HG02885 (cell line): Measurements from ENCODE around the gene C5orf52.
"Not testable (repeated sequence)": the region's sequence is repeated elsewhere in the genome, so short reads cannot be mapped to it uniquely, and the experiment has no call there.

Source experiments
- ATAC-seq: cut with Tn5 transposase; IDR thresholded peaks from one replicate; pipeline ENCODE4 v1.9.1; 2021; ENCODE audit warnings: mild to moderate bottlenecking; ENCODE audit not compliant: unreplicated experiment, poor library complexity

The C5orf52 gene

DNA sequence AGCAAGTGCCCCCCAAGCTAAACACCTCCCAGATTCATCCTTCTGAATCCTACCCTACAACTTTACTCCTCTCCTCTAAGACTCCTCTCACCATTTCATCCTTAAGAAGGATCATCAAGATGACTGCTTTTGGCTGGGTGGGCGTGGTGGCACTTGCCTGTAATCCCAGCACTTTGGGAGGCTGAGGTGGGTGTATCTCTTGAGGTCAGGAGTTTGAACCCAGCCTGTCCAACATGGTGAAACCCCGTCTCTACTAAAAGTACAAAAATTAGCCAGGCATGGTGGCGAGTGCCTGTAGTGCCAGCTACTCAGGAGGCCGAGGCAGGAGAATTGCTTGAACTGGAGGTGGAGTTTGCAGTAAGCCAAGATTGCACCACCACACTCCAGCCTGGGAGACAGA lies 3.0 kb downstream of the C5orf52 start:
- ATAC-seq: not testable (repeated sequence)

GRCh38 chr5:157677931-157678330 lies 6.6 kb downstream of the C5orf52 start:
- no peak for ATAC-seq

- ATAC-seq: no peak
Measured at GRCh38 chr5:157679801-157680200, 8.5 kb downstream of the C5orf52 start.

DNA sequence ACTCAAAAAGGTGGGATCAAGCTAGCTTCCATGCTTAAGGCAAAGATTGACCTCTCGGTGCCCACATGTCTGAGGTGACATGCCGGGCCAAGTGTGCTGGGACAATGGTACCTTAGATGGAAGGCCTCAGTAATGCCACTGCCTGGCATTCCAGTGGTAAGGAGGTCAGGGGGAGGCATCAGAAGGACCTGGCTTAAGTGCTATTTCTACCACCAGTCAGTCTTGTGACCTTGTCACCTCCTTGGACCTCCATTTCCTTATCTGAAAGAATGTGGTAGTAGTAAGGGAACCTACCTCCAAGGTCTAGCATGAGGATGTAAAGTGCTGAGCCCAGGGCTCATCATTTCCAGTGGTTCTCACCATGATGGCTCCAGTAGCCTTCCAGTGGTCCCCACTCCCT lies 8.9 kb downstream of the C5orf52 start:
- no peak for ATAC-seq

DNA sequence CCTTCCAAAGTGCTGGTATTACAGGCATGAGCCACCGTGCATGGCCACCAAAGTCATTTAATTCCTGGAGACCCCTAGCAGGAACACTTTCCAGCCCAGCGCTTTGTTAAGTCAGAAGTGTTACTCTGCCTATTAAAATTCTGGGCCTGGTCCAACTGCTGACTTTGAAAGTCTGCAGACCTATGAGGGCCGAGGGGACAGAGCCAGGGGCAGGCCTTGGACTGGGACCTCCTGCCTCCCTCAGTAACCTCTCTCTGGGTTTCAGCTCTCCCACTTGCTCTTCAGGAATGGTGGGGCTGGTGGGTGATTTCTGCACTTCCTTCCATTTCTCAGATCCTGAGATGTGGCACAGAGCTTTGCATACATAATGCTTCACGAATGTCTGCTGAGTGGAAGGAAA lies 9.7 kb downstream of the C5orf52 start:
- ATAC-seq: no peak

DNA sequence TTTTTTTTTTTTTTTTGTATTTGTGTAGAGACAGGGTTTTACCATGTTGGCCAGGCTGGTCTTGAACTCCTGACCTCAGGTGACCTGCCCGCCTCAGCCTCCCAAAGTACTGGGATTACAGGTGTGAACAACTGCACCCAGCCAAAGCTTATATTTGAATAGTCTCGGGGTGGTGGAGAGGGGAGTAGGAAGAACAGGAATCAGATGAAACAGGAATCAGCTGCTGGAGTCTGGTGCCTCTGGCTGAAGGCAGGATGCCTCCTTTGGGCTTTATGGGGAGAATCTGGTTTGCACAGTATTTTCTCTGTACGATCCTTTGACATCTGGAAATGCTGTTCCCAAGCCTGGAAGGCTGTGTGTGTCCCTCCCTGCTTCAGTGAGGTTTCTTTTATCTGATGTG lies 10.9 kb downstream of the C5orf52 start:
- ATAC-seq: no peak

- not testable (repeated sequence) for ATAC-seq
Measured at GRCh38 chr5:157686276-157687197, 15.2 kb downstream of the C5orf52 start.

GRCh38 chr5:157687198-157687554 lies 15.8 kb downstream of the C5orf52 start:
- ATAC-seq: no peak

GRCh38 chr5:157689942-157690689 lies 18.8 kb downstream of the C5orf52 start:
- ATAC-seq: peak; percentile 76

DNA sequence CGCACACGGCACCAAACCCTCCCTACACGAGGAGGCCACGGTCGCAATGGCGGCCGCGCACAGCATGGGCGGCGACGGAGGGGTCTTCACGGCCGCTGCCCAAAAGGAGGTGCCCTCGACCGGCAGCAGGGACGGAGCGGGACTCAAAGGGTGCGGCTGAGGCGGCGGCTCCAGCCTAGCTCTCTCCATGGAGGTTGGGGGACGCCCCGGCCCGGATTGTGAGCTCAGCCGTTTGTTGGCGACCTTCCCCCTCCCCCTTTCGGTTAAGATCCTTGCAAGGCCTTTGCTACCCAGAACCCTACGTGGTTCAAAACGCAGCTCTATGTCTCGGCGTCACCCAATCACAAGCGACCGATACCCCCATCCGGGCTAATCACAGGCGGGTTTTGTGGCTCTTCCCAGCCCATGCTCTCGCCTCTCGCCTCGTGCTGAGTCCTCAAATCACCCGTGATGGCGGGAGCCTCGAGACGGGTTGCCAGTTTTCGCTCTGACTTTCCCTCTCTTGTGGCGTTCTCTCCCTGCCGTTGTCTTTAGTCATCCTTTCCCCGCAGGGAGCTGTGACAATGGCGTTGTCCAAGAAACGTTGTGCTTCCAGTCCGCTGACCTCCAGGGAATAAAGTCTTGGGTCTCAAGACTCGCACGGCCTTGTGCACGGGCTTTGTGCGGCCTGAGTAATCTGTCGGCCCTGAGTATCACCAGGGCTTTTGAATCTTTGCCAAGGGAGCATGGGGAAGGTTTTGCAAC lies 19.5 kb downstream of the C5orf52 start:
- no peak for ATAC-seq

DNA sequence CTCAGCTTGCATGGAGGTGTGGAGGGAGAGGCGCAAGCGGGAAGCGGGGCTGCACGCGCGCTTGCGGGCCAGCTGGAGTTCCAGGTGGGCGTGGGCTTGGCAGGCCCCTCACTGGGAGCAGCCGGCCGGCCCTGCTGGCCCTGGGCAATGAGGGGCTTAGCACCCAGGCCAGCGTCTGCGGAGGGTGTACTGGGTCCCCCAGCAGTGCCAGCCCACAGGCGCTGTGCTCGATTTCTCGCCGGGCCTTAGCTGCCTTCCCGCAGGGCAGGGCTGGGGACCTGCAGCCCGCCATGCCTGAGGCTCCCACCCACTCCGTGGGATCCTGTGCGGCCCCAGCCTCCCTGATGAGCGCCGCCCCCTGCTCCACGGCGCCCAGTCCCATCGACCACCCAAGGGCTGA lies 22.5 kb downstream of the C5orf52 start:
- not testable (repeated sequence) for ATAC-seq

GRCh38 chr5:157696154-157696553 lies 24.8 kb downstream of the C5orf52 start:
- ATAC-seq: not testable (repeated sequence)

GRCh38 chr5:157698674-157699073 lies 27.3 kb downstream of the C5orf52 start:
- ATAC-seq: not testable (repeated sequence)

GRCh38 chr5:157703736-157704135 lies 32.4 kb downstream of the C5orf52 start:
- ATAC-seq: no peak

- ATAC-seq: no peak
Measured at GRCh38 chr5:157708866-157709265, 37.5 kb downstream of the C5orf52 start.

- ATAC-seq: no peak
Measured at GRCh38 chr5:157709346-157709745, 38.0 kb downstream of the C5orf52 start.

DNA sequence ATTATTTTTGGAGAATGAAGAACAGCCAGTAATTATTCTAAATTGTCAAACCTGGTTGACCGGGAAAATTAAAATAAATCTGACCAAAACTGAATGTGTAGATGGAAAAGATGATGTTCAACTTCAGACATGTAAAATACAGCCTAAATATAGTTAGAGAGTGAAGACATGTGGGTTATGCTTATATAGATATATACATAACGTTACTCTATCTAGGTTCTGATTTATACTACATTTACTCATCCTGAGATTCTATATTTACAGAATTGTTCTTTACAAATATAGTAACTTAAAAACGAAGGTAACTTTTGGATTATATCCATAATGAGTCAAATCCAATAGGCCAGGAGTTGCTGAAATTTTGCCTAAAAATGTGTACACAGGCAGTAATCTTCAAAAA lies 39.1 kb downstream of the C5orf52 start:
- no peak for ATAC-seq

DNA sequence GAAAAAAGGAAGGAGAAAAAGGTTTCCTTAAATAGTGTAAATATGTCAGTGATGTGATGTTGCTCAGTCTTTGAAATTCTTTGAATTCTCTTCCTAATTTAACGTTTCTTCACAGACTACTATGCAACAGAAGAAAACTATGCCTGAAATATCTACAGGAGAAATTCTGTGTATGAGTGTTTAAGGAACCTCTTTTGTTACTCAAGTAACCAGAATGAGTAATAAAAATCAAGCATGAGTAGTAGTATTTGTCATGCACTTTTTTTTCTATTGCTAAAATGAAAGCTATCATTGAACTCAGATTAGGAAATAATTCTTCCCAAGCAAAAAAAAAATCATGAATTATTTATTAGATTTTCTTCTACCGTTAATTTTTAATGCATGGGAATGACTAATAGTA lies 39.5 kb downstream of the C5orf52 start:
- ATAC-seq: no peak

DNA sequence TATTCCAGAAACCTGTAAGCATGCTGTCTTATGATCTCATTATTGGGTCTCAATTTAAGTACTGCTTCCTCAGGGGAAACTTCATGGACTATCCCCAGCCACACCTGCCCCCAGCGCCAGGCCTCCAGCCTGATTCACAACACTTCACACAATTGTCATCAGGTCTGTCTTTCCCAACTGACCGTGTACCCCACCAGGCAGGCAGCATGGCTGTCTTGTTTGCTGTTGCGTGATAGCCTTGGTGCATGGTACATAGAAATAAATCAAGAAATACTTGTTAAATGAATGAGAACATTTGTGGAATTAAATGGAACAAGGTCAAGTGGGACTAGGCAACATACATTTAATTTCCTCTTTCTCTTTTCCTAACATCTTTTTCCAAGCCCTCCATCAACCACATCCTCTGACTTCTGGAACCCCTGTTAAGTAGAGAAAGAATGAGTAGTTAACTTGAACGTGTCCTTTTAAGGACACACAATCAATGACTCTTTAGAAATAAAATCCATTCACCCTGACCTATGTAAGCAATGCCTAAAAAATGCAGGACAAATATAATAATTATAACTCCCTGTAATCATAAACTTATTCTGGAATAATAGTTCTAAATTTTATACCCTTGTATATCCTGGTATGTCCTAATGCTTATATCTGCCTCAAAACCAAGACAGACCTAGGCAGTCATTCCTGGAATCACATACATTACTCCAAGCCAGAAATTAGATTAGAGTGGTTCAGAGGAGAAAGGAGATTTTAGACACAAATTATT lies 42.7 kb downstream of the C5orf52 start:
- no peak for ATAC-seq

- no peak for ATAC-seq
Measured at GRCh38 chr5:157714596-157714864, 43.2 kb downstream of the C5orf52 start.
